Omental fat pad (tissue), 4 donors: ENCODE results near the gene NBAS. TPM values are rescaled to one million over a fixed set of nuclear protein-coding genes. Genes with fewer than 3 reads are reported as not detected.
"Not testable (repeated sequence)": the region's sequence is repeated elsewhere in the genome, so short reads cannot be mapped to it uniquely, and the experiment has no call there.

Experiments
- ATAC-seq: fragments of 150-250 bp; one replicate; pipeline ENCODE4 v1.9.1; 2016; ENCODE audit warnings: mild to moderate bottlenecking, moderate library complexity; ENCODE audit not compliant: low FRiP score
- DNase-seq: peaks from one replicate; pipeline ENCODE4 v3.0.0-alpha.2; 2019; ENCODE audit warnings: low spot score
- CTCF ChIP-seq, 3 donors: fragments of 450-650 bp; IDR thresholded peaks; one replicate each; pipeline ENCODE4 v1.5.1; 2016 to 2017; ENCODE audit warnings: antibody characterized with exemption in 3 of 3, mild to moderate bottlenecking in 3 of 3, moderate library complexity in 2 of 3
- total RNA-seq, 4 donors: library from RNA; depleted of rRNA; stranded (reverse); fragments of >200 nt; gene quantifications; one replicate each; pipeline ENCODE4 v1.1.0, GENCODE V29; 2016

Gene NBAS
- total RNA-seq, 4 donors from 2014 or later: 29.4 to 57.7 (median 38.2) TPM

- ATAC-seq (no peak), DNase-seq (no peak)
- TF ChIP-seq CTCF (IDR thresholded peaks at IDR 0.05): no peak
Measured at GRCh38 chr2:15421753-15422152, 139.4 kb downstream of the NBAS start.

DNA sequence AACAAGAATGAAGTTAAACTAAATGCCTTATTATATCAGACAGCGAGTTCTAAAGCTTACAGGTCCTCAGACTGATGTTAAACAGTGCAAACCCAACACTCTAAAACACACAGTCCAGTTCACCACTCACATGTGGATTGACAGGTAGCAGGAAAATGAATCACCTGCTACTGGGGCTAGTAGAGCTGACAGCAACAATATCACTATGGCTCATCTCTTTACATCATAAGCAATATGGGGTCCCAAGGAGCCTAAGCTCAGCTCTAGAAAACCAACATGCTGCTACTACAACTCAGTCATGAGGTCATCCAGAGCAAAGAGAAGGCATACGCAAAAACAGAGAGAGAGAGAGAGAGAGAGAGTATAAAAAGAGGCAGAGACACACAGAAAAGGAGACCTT, 145.4 kb downstream of the NBAS start:
- ATAC-seq: no peak
- no peak for DNase-seq
- no peak for TF ChIP-seq CTCF (IDR thresholded peaks at IDR 0.05)

DNA sequence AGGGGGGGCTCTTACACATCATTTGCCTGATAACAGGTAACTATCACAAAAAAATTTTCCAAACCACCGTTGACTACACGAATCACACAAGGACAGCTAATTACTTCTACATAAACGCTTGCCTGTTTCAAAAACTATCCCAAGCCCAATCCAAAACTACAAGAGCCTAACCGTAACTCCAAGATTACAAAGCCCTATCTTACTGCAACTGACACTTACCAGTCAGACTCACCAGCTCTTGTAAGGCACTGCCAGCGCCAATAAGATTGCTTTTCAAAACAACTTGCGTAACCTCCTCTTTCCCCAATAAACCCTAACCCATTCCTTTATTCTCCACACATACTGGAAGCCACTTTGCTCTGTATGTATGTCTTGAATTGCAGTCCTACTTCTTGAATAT, 148.4 kb downstream of the NBAS start:
- DNase-seq (no peak), ATAC-seq (no peak)
- no peak for TF ChIP-seq CTCF (IDR thresholded peaks at IDR 0.05)

DNA sequence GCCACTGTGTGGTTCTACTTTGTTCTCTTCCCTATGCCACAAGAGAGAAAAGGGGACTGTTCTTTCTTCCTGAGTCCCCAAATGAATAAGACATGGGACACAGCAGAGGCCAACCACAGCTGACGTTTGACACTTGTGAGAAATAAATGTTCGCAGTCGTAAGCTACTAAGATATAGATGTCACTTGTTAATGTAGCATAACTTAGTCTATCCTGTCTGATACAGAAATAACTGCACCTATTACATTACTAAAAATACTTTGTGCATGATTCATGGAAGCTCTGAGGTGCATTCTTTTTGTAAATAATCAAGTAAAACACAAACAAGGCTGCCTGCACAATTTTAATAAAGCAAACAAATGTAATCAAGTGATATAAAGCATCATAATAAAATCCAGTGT, 148.8 kb downstream of the NBAS start:
- no peak for ATAC-seq
- TF ChIP-seq CTCF (IDR thresholded peaks at IDR 0.05): no peak

GRCh38 chr2:15410884-15411283, 150.2 kb downstream of the NBAS start:
- DNase-seq: no peak
- no peak for TF ChIP-seq CTCF (IDR thresholded peaks at IDR 0.05)
- no peak for ATAC-seq

More for the DNA sequence above, 148.8 kb downstream of the NBAS start:
- no peak for DNase-seq

DNA sequence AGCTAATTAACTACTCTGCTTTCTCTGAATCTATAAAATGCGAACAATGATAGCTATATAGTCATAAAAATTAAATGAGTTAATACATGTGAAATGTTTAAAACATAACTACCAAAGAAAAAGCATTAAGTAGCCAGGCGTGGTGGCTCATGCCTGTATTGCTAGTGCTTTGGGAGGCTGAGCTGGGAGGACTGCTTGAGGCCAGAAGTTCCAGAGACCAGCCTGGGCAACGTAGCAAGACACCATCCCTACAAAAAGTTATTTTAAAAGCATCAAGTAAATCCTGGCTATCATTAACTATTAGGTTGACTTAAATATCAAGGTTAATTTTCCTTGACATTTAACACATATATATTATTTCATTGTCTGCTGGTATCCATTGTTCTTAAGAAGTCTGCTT, 152.4 kb downstream of the NBAS start:
- ATAC-seq: no peak
- no peak for TF ChIP-seq CTCF (IDR thresholded peaks at IDR 0.05)
- DNase-seq: no peak

DNA sequence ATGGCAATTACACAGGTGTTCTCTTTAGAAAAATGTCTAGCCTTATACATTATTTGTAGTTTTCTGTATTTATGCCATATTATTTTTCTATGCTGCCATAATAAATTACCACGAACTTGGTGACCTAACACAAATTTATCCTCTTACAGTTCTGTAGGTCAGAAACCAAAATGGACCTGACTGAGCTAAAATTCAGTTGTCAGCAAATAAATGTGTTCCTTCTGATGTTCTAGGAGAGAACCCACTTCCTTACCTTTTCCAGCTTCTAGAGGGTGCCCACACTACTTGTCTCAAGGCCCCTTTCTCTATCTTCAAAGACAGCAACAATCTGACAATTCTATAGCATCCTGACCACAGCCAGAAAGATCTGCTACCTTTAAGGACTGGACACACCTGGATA, 153.5 kb downstream of the NBAS start:
- ATAC-seq (no peak), DNase-seq (no peak)
- TF ChIP-seq CTCF (IDR thresholded peaks at IDR 0.05): no peak

GRCh38 chr2:15404511-15404910, 156.6 kb downstream of the NBAS start:
- not testable (repeated sequence) for DNase-seq, ATAC-seq
